GM13976 (cell line): ENCODE measurements around the gene MMAB.

ENCODE experiments used
- DNase-seq: peaks from one replicate; pipeline ENCODE4 v3.0.0; 2012; ENCODE audit warnings: low spot score
- in situ Hi-C: fragments of 300-500 bp; cut with MboI; formaldehyde crosslinking; loops from one replicate; pipeline ENCODE4 v1.12.0; 2022; ENCODE audit warnings: low sequenced_read_pairs, mixed read lengths, inconsistent platforms; ENCODE audit not compliant: unreplicated experiment
- TF ChIP-seq, protein P1 (sequence below): IDR thresholded peaks from 2 replicates; pipeline ENCODE4 v1.5.1; 2012; ENCODE audit warnings: borderline replicate concordance, mild to moderate bottlenecking; ENCODE audit not compliant: insufficient read depth; ENCODE audit errors: extremely low read depth, missing control alignments, control extremely low read depth

Gene MMAB

DNA sequence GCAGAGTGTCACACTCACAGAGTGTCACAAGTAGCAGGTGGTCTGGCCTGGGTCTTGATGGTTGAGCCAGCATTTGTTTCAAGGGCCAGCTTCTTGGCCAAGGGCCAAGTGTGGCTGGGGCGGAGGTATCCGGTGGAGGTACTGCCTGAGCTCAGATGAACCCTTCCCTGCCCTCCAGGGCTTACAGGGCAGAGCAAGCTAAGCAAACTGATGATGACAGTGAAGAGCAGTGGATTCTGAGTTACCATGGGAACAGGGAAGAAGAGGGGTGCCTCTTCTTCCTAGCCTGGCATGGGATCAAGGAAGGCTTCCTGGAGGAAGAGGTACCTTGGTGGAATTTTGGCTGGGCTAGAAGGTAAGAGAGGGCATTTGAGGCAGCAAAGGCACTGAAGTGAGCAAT is 36.0 kb upstream of the MMAB start:
- TF ChIP-seq, protein P1, sequence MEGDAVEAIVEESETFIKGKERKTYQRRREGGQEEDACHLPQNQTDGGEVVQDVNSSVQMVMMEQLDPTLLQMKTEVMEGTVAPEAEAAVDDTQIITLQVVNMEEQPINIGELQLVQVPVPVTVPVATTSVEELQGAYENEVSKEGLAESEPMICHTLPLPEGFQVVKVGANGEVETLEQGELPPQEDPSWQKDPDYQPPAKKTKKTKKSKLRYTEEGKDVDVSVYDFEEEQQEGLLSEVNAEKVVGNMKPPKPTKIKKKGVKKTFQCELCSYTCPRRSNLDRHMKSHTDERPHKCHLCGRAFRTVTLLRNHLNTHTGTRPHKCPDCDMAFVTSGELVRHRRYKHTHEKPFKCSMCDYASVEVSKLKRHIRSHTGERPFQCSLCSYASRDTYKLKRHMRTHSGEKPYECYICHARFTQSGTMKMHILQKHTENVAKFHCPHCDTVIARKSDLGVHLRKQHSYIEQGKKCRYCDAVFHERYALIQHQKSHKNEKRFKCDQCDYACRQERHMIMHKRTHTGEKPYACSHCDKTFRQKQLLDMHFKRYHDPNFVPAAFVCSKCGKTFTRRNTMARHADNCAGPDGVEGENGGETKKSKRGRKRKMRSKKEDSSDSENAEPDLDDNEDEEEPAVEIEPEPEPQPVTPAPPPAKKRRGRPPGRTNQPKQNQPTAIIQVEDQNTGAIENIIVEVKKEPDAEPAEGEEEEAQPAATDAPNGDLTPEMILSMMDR: no peak
- in situ Hi-C loops: no loop called here
- no peak for DNase-seq

DNA sequence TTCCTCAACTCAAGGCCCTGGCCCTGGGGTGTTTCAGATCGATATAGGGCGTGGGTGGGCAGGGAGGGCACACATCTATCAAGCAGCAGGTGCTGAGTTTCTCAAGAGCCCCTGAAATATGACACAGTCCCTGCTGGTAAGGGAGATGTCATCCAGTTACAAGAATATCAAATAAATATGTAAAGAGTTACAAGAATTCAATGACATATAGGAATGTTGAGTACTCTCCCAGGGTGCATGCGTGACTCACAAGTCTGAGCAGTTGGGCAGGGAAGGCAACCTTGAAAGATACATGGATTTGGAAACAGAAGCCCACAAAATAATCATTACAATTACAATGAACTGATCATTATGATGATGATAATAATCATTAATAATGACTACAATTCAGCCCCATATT is 35.5 kb upstream of the MMAB start:
- in situ Hi-C loops: no loop called here
- no peak for DNase-seq
- TF ChIP-seq, protein P1: no peak

DNA sequence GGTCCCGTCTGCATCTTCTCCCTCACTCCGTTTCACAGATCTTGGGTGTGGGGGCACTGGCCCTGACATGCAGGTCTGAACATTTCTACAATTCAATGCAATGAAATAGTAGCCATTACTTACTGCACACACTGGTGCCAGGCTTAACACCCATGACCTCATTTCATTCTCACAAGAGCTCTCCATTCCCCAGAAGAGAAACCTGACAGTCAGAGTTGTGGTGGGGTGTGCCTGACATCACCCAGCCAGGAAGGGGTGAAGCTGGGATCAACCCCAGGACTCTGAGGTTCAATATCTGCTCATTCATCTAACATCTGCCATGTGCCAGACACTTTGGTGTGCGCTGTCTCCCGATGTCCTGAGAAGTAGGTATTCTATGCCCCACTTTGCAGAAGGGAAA is 35.0 kb upstream of the MMAB start:
- TF ChIP-seq, protein P1: no peak
- no peak for DNase-seq
- in situ Hi-C loops: no loop called here

DNA sequence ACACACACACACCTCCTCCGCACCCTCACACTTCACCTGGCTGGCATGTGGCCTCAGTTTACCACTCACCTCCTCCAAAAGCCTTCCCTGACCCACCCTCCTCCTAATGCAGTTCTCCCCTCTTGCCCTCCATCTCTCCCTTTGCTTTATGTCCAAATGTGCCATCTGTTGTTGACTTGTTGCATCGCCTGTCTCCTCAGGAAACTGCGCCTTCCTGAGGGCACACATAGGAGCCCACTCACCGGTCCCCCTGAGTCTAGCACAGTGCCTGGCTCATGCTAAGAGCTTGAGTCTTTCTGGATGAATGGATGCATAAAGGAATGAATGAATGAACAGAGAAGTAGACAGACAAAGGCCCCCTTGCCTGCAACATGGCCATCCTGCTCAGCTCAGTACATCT is 34.3 kb upstream of the MMAB start:
- in situ Hi-C loops: no loop called here
- DNase-seq: no peak
- TF ChIP-seq, protein P1: no peak

DNA sequence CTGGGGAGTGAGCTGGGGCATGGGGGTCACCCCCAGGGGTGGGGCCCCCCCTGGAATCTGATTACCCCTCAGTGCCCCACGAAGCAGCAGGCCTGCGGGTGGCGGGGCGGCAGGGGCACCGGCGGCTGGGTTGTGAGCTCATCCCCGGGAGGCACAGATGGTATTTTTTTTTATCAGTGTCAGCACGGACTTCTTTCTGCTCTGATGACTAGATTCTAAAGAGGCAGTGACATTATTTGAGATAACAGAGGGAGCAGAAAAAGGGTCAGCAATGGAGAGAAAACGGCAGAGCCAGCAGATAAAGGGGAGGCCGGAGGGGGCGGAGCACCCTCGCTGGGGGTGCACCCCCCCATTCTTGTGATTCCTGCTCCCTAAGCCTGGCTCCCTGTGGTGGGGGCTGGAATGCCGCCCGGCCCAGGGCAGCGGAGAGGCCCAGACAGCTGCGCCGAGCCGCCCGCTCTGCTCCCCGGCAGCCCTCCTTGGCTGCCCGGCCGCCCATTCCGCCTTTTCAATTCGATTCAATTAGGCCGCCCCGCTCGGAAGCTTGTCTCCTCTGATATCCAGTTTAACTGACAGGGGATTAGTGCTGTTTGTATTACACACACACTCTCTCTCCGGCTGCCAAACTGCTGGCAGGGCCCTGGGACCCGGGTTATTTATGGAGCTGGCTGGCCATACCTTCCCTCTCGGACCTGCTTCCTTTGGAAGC is 33.2 kb upstream of the MMAB start:
- DNase-seq: no peak
- in situ Hi-C loops: no loop called here
- TF ChIP-seq, protein P1: no peak

DNA sequence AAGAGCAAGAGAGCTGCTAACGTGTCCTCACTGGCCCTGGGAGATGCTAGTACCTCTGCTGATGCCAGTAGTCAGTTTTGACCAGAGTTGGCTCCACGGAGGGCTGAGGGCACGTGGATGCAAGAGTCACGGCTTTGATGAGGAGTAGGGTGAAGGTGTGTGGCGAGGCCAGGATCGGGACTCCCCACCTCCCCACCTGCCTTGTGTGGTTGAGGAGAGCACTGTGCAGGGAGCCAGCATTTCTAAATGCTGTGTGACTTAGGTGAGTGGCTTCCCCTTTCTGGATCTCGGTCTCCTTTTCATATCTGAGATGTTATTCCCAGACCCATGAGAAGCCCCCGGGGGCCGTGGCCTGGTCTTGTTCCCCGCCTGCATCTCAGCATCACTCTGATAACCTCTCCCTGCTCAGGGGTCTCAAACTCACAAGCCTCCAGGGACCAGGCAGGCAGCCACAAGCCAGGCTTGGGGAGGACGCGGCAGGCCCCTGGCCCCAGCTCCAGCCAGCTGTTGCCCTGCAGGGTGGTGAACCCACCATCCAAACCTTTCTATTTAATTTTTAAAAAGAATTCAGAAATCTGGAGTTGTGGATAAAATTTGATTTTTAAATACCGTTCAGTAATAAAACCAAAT is 32.4 kb upstream of the MMAB start:
- in situ Hi-C loops: no loop called here
- TF ChIP-seq, protein P1: no peak
- DNase-seq: no peak

DNA sequence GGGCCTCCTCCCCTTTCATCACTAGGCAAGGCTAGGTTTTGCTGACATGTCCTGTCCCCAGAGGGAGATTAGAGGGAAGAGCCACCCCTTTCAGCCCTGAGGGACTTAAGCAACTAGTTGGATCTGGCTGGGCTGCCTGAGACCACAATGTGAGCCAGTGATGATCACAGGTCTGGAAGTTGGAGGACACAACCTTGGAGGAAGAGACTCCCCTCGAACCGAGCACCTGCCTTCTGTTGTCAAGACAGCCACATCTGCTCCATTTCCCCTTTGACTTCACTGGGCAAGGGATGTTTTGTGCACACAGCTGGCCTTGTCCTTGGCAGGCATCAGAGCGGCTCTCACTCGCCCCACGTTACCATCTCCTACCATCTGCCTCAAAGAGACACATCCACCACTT is 31.7 kb upstream of the MMAB start:
- in situ Hi-C loops: no loop called here
- DNase-seq: no peak

More for the DNA sequence above, 31.7 kb upstream of the MMAB start:
- TF ChIP-seq, protein P1: no peak
